ENCODE results near the gene FAM177B.
"Not testable (repeated sequence)": the region's sequence is repeated elsewhere in the genome, so short reads cannot be mapped to it uniquely, and the experiment has no call there.

FAM177B gene

DNA sequence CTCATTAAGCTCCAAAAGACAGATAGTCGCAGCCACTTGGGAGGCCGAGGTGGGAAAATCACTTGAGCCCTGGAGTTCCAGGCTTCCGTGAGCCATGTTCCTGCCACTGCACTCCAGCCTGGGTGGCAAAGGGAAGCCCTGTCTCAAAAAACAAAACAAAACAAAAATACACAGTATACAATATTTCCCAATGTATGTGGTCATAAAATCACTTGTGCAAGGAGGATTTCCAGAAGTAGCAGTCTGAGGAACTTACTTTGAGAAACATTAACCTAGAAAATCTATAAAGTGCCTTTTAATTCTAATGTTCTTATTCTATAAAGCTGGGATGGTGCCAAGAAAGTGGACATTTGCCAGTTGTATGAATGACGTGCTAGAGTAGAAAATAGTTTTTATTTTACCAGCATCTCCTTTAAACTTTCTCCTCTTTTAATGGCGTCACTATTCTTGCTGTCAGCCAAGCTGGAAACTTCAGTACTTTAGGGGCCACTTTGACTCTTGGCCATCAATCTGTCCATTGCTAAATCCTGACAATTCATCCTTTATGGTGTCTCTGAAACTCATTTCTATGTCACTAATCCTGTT, 22.5 kb downstream of the FAM177B start:
- H3K4me3 Mint-ChIP-seq: no peak overlapping the region
- peaks cover 28% of the 10 kb centered on the region for H3K27me3 Mint-ChIP-seq
- no peak overlapping the region for H3K27ac Mint-ChIP-seq
- no peak for DNase-seq
- no peaks in the 10 kb centered on the region for H3K36me3 Mint-ChIP-seq (ENCODE audit: low read depth)
- no peaks in the 10 kb centered on the region for H3K9me3 Mint-ChIP-seq
- no peaks in the 10 kb centered on the region for H3K4me1 Mint-ChIP-seq (ENCODE audit: low read depth)

DNA sequence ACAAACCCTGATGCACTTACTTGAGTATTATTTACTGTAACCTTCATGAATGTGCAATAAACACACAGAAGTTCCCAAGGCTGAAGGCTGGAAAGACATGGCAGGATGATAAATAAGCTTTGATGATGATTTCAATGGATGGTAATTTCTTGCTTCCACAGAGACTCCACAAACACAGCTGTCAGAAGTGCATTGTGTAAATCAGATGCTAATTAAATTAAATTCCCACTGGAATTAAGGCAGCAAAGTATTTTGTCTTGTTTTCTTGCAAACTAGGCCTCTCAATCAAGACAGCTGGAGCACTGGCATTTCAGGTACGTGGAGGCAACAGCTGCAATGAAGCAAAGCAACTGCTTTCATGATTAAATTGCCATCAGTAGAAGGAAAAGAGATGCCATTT, 24.1 kb downstream of the FAM177B start:
- DNase-seq: no peak
- Mint-ChIP-seq H3K27me3 (peaks cover 29% of the 10 kb centered on the region), H3K36me3 (ENCODE audit: low read depth) (no peaks in the 10 kb centered on the region), H3K4me3 (no peak overlapping the region), H3K9me3 (no peaks in the 10 kb centered on the region), H3K4me1 (ENCODE audit: low read depth) (no peaks in the 10 kb centered on the region), H3K27ac (no peak overlapping the region)

DNA sequence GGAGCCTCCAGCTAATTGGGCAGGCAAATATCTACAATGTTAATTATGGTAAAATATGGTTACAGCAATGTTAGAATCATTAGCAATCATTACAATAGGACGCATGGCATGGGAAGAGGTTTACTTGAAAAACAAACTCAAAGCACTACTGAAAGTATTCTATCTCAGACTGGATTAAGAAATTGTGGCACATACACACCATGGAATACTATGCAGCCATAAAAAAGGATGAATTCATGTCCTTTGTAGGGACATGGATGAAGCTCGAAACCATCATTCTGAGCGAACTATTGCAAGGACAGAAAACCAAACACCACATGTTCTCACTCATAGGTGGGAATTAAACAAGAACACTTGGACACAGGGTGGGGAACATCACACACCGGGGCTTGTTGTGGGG, 25.2 kb downstream of the FAM177B start:
- H3K27me3 Mint-ChIP-seq: peaks cover 29% of the 10 kb centered on the region
- H3K9me3 Mint-ChIP-seq; DNase-seq; H3K27ac Mint-ChIP-seq; H3K4me1 Mint-ChIP-seq (ENCODE audit: low read depth); H3K36me3 Mint-ChIP-seq (ENCODE audit: low read depth); H3K4me3 Mint-ChIP-seq: not testable (repeated sequence)

DNA sequence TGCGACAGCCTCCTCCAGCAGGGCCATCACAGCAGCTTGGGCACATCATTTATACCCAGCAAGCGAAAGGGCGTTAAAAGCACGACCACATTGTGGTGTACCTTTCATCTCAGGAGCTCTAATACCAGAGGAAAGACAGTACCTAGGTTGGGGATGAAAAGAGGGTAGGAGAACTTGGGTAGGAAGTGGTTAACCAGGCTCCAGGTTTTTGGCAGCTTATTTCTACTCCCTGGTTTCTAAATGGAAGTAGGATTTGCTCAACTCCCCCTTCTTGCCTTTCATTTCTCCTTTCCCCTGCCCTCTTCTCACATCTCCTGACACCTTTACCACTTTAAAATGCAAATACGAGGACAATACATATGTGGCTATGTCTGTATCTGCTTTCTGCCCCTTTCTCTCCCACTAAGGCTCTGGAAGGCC, 30.2 kb downstream of the FAM177B start:
- H3K36me3 Mint-ChIP-seq (ENCODE audit: low read depth): peaks cover 4% of the 10 kb centered on the region
- no peak overlapping the region for H3K27ac Mint-ChIP-seq

DNA sequence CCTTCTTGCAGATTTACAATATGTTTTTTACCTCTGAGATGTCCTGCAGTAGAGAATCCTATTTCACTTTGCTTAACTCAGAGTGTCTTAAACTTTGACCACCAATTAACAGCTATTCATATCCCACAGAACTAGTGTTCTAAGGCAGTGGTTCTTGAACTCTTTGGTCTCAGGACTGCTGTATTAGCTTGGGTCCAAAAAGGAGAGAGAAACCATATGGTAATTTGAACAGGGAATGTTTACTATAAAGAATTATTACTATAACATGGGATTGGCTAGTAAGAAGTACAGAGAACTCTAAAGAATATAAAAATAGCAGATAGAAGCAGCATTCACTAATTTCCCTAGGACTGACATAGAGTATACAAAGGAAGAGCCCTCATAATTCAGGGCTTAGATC, 31.6 kb downstream of the FAM177B start:
- Mint-ChIP-seq H3K27me3 (peaks cover 21% of the 10 kb centered on the region), H3K4me1 (ENCODE audit: low read depth) (peaks cover 6% of the 10 kb centered on the region), H3K9me3 (peaks cover 18% of the 10 kb centered on the region), H3K36me3 (ENCODE audit: low read depth) (peaks cover 4% of the 10 kb centered on the region), H3K4me3 (no peak overlapping the region), H3K27ac (no peak overlapping the region)
- DNase-seq: no peak

More for the DNA sequence above, 30.2 kb downstream of the FAM177B start:
- Mint-ChIP-seq H3K9me3 (peaks cover 18% of the 10 kb centered on the region), H3K4me1 (ENCODE audit: low read depth) (peaks cover 1% of the 10 kb centered on the region), H3K4me3 (no peak overlapping the region), H3K27me3 (peaks cover 23% of the 10 kb centered on the region)
- no peak for DNase-seq

DNA sequence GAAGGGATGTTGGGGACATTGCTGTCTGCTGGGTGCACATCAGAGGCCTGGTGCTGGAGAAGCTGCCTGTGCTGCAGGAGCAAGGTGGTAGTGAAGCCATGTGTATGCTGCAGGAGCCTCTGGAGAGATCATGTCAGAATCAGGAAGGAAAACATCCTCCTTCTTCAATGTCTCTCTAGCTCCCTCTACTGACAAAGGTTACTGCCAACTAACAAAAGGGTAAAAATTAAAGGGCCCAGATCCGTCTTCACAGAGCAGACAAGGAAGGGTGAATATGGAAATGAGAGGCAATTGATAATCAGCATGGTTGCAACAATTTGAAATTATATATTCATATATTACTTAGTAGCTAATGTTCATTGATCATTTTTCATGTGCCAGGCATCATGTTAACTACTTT, 32.2 kb downstream of the FAM177B start:
- Mint-ChIP-seq H3K27me3 (peaks cover 15% of the 10 kb centered on the region), H3K27ac (no peak overlapping the region), H3K4me1 (ENCODE audit: low read depth) (peaks cover 6% of the 10 kb centered on the region), H3K4me3 (no peak overlapping the region), H3K9me3 (peaks cover 18% of the 10 kb centered on the region), H3K36me3 (ENCODE audit: low read depth) (peaks cover 4% of the 10 kb centered on the region)
- no peak for DNase-seq

DNA sequence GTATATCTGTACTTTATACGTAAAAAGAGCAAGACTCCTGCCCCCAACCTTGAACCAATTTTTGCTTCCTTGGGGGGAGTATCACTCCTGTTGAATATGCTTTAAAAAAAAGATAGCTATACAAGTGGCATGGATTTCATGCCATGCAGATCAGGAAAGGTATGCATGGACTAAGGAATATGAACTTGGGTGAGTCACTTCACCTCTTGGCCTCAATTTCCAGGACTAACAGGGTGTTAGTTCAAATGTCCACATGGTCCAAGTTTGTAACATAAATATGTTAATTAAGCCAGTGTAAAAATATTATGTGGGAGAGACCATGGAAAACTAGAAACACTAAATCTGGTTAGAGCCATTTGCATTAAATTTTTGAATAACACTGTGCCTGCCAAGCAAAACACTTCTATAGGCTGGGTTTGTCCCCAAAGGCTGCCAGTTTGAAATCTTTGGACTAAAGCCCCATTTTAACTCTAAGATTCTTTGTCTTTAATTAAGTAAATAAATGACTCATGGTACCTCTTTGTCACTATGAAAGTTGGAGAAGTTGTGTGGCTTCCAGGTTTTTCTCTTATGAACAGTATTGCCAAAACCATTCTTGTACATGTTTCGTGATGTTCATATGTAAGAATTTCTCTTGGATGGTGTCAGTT, 33.1 kb downstream of the FAM177B start:
- Mint-ChIP-seq H3K9me3 (peaks cover 18% of the 10 kb centered on the region), H3K27me3 (peaks cover 13% of the 10 kb centered on the region), H3K36me3 (ENCODE audit: low read depth) (peaks cover 4% of the 10 kb centered on the region), H3K4me1 (ENCODE audit: low read depth) (peaks cover 6% of the 10 kb centered on the region), H3K4me3 (no peak overlapping the region), H3K27ac (no peak overlapping the region)
- no peak for DNase-seq

DNA sequence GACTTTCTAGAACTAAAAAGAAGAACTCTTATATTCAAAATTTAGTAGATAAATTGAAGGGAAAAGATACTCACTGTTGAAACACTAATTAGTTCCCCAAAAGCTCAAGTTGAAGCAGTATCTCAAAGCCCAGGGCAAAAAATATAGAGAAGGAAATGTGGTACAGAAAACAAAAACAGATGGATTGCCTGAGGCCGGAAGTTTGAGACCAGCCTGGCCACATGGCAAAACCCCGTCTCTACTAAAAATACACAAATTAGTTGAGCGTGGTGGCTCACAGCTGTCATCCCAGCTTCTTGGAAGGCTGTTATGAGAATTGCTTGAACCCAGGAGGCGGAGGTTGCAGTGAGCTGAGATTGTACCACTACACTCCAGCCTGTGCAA, 36.0 kb downstream of the FAM177B start:
- Mint-ChIP-seq H3K4me1 (ENCODE audit: low read depth) (peaks cover 4% of the 10 kb centered on the region), H3K4me3 (no peak overlapping the region), H3K27ac (no peak overlapping the region), H3K9me3 (peaks cover 16% of the 10 kb centered on the region), H3K36me3 (ENCODE audit: low read depth) (peaks cover 4% of the 10 kb centered on the region), H3K27me3 (peaks cover 10% of the 10 kb centered on the region)
- DNase-seq: no peak

DNA sequence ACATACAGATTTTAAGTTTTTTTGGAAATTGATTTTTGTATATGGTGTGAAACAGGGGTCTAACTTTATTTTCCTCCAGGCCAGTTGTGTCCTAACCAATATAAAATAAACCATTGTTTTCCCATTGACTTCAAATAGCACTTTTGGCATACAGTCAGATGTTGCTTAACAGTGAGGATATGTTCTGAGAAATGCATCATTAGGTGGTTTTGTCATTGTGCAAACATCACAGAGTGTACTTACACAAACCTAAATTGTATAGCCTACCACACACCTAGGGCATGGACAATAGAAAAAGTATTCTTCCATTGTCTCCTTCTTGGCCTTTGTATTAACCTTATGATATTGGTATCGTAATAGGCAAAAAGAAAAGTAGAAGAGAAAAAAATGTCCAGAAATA, 40.5 kb downstream of the FAM177B start:
- Mint-ChIP-seq H3K4me3 (no peak overlapping the region), H3K27ac (no peak overlapping the region), H3K4me1 (ENCODE audit: low read depth) (peaks cover 4% of the 10 kb centered on the region), H3K36me3 (ENCODE audit: low read depth) (no peaks in the 10 kb centered on the region), H3K27me3 (peaks cover 21% of the 10 kb centered on the region), H3K9me3 (no peaks in the 10 kb centered on the region)
- DNase-seq: no peak

DNA sequence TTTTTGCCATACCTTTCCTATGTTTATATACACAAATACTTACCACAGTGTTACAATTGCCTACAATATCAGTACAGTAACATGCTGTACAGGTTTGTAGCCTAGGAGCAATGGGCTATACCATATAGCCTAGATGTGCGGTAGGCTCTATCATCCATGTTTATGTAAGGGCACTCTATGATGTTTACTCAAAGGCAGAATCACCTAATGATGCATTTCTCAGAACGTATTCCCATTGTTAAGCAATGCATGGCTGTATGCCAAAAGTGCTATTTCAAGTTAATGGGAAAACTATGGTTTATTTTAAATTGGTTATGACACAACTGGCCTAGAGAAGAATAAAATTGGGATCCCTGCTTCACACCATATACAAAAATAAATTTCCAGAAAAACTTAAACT, 41.0 kb downstream of the FAM177B start:
- Mint-ChIP-seq H3K27ac (no peak overlapping the region), H3K36me3 (ENCODE audit: low read depth) (no peaks in the 10 kb centered on the region), H3K4me3 (no peak overlapping the region), H3K9me3 (no peaks in the 10 kb centered on the region), H3K4me1 (ENCODE audit: low read depth) (no peaks in the 10 kb centered on the region), H3K27me3 (peaks cover 21% of the 10 kb centered on the region)
- no peak for DNase-seq

DNA sequence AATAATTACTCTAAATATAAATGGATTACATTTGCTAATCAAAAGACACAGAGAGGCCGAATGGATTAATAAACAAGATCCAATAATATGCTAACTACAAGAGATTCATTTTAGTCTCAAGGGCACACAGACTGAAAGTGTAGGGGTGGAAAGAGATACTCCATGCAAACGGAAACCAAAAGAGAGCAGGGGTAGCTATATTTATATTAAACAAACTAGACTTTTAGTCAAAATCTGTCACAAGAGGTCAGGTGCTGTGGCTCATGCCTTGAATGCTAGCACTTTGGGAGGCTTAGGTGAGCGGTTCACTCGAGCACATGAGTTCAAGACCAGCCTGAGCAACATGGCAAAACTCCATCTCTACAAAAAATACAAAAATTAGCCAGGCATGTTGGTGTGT, 44.2 kb downstream of the FAM177B start:
- peaks cover 31% of the 10 kb centered on the region for H3K27me3 Mint-ChIP-seq
- no peak overlapping the region for H3K4me3 Mint-ChIP-seq
- H3K9me3 Mint-ChIP-seq: no peaks in the 10 kb centered on the region
- no peaks in the 10 kb centered on the region for H3K4me1 Mint-ChIP-seq (ENCODE audit: low read depth)
- H3K36me3 Mint-ChIP-seq (ENCODE audit: low read depth): no peaks in the 10 kb centered on the region
- no peak for DNase-seq
- H3K27ac Mint-ChIP-seq: no peak overlapping the region

DNA sequence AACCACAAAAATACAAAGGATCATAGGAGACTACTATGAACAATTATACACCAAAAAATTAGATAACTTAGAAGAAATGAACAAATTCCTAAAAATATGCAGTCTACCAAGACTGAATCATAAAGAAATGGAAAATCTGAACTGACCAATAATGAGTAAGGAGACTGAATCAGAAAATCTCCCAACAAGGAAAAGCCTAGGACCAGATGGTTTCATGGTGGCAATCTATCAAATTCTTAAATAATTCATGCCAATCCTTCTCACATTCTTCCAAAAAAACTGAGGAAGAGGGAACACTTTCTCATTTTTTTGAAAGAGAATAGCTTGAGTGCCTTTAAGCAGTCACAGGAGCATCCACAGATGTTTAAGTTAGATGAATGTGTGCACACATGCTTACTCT, 46.0 kb downstream of the FAM177B start:
- no peak for DNase-seq
- Mint-ChIP-seq H3K36me3 (ENCODE audit: low read depth) (no peaks in the 10 kb centered on the region), H3K9me3 (no peaks in the 10 kb centered on the region), H3K27ac (no peak overlapping the region), H3K4me3 (no peak overlapping the region), H3K27me3 (peaks cover 31% of the 10 kb centered on the region), H3K4me1 (ENCODE audit: low read depth) (no peaks in the 10 kb centered on the region)

DNA sequence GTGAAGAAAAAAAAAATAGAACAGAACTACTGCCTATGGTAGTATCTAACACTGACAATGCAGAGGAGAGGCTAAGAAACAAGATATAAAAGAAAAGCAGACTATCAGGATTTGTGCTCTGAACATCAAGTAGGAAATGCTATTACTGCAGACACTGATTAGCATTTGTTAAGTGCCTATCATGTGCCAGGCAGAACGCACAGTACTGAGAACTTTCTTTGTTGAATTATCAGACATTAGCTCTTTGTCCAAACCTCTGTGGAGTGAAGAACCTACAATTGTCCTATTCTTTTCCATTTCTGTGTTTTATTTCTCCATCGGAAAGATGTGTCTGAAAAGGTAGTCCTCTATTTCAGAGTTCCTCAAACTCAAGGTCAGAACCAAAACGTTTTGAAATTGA, 47.4 kb downstream of the FAM177B start:
- Mint-ChIP-seq H3K9me3 (no peaks in the 10 kb centered on the region), H3K27me3 (peaks cover 31% of the 10 kb centered on the region), H3K27ac (no peak overlapping the region), H3K4me1 (ENCODE audit: low read depth) (no peaks in the 10 kb centered on the region), H3K4me3 (no peak overlapping the region), H3K36me3 (ENCODE audit: low read depth) (no peaks in the 10 kb centered on the region)
- no peak for DNase-seq

DNA sequence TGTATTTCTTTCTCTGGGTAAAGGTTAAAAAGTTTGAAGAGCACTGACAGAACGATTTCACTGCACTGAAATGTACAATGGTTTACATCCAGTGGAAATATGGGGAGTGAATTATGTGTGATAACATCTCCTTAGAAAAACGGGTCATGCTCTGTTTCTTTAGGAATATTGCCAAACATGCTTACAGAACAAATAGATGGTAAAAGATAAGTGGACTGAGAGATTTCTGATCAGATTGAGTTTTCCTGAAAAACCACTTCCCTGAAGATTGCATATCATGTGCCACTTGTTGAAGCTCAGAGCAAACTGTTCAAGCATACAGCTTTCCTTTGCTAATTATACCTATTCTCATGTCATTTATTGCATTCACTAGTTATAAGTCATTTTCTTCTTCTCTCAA, 47.9 kb downstream of the FAM177B start:
- Mint-ChIP-seq H3K27me3 (peaks cover 31% of the 10 kb centered on the region), H3K36me3 (ENCODE audit: low read depth) (no peaks in the 10 kb centered on the region), H3K4me1 (ENCODE audit: low read depth) (peaks cover under 1% of the 10 kb centered on the region), H3K9me3 (no peaks in the 10 kb centered on the region), H3K4me3 (no peak overlapping the region), H3K27ac (no peak overlapping the region)
- DNase-seq: no peak

DNA sequence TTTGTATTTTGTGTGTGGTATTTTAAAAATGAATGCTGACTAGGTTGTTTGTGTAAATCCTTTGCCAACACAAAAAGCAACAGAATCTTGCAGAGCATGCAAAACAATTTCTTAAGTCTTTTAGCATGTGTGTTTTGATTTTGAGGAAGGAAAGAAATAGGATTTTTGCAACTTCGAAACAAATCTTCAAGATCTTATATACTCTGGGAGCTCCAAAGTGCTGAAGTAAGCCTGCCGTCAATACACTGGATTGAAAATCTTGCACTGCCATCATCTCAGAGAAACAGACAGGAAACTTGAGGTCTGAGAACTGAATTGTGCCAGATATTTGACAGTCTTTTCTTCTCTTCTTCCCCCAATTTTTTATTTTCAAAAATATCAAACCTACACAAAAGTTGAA, 48.5 kb downstream of the FAM177B start:
- DNase-seq: no peak
- Mint-ChIP-seq H3K4me3 (no peak overlapping the region), H3K9me3 (no peaks in the 10 kb centered on the region), H3K27ac (no peak overlapping the region), H3K36me3 (ENCODE audit: low read depth) (no peaks in the 10 kb centered on the region), H3K4me1 (ENCODE audit: low read depth) (peaks cover 5% of the 10 kb centered on the region), H3K27me3 (peaks cover 26% of the 10 kb centered on the region)

DNA sequence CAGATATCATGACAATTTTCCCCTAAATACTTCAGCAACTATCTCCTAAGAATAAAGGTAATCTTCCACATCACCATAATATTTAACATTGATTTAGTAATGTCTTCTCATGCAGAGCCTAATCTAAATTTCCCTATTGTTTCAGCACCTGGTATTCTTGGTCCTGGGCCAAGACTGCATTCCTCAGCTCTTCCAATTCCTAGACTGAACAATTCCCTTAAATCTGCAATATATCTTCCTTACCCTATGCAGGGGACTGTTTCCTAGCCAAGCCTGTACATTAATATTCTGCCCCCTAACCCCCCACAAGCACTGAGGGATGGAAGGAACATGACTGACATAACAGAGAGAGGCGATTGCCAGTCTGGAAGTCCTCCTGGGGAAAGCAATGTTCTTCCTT, 49.1 kb downstream of the FAM177B start:
- no peak for DNase-seq
- Mint-ChIP-seq H3K36me3 (ENCODE audit: low read depth) (no peaks in the 10 kb centered on the region), H3K4me1 (ENCODE audit: low read depth) (peaks cover 8% of the 10 kb centered on the region), H3K27me3 (peaks cover 21% of the 10 kb centered on the region), H3K4me3 (no peak overlapping the region), H3K27ac (no peak overlapping the region), H3K9me3 (no peaks in the 10 kb centered on the region)

All from activated T-cell treated with anti-CD3 and anti-CD28 coated beads, Interleukin-2, amount 50 U/mL, for 24 hours (primary cell).